Mesendoderm (in vitro differentiated cells): Measurements from ENCODE around the gene CAMTA1.
A peak's percentile ranks its signal among the peaks of the same experiment; 100 is the strongest.

ENCODE experiments used
- DNase-seq: peaks from one replicate; pipeline ENCODE4 v3.0.0; 2013
- H2AK5ac ChIP-seq: 2 replicates; pipeline ENCODE4 v1.6.1; 2013; ENCODE audit warnings: low read length, inconsistent platforms
- H2BK120ac ChIP-seq: 2 replicates; pipeline ENCODE4 v1.6.1; 2013; ENCODE audit warnings: low read depth, mild to moderate bottlenecking, low read length, moderate library complexity, mixed read lengths
- H2BK15ac ChIP-seq: replicated peaks from 2 replicates; pipeline ENCODE4 v1.6.1; 2013; ENCODE audit warnings: low read depth, mild to moderate bottlenecking, moderate library complexity
- H2BK5ac ChIP-seq: 2 replicates; pipeline ENCODE4 v1.6.1; 2013; ENCODE audit warnings: low read length, inconsistent platforms
- H3K18ac ChIP-seq: 2 replicates; pipeline ENCODE4 v1.6.1; 2013; ENCODE audit warnings: mild to moderate bottlenecking, low read length, mixed read lengths
- H3K23ac ChIP-seq: one replicate; pipeline ENCODE4 v1.6.1; 2013; ENCODE audit warnings: low read length
- H3K27ac ChIP-seq: 2 replicates; pipeline ENCODE4 v1.5.1; 2013; ENCODE audit warnings: low read depth, mild to moderate bottlenecking, inconsistent platforms, low read length, moderate library complexity
- H3K27me3 ChIP-seq: 2 replicates; pipeline ENCODE4 v1.6.1; 2013; ENCODE audit warnings: low read length, control low read depth, mild to moderate bottlenecking, inconsistent platforms; ENCODE audit not compliant: insufficient read depth, poor library complexity
- H3K36me3 ChIP-seq: 2 replicates; pipeline ENCODE4 v1.6.1; 2013; ENCODE audit warnings: low read length, inconsistent platforms; ENCODE audit not compliant: control insufficient read depth, insufficient read depth
- H3K4ac ChIP-seq: one replicate; pipeline ENCODE4 v1.6.1; 2013; ENCODE audit warnings: low read depth, mild to moderate bottlenecking, low read length, moderate library complexity
- H3K4me1 ChIP-seq: 2 replicates; pipeline ENCODE4 v1.6.1; 2013; ENCODE audit warnings: low read depth, low read length, inconsistent platforms; ENCODE audit not compliant: control insufficient read depth
- H3K4me2 ChIP-seq: 2 replicates; pipeline ENCODE4 v1.6.1; 2013; ENCODE audit warnings: low read length
- H3K4me3 ChIP-seq: 2 replicates; pipeline ENCODE4 v1.5.1; 2013; ENCODE audit warnings: mild to moderate bottlenecking, low read length
- H3K56ac ChIP-seq: one replicate; pipeline ENCODE4 v1.6.1; 2013; ENCODE audit warnings: low read length
- H3K79me1 ChIP-seq: 2 replicates; pipeline ENCODE4 v1.6.1; 2013; ENCODE audit warnings: low read length, inconsistent platforms
- H3K79me2 ChIP-seq: 2 replicates; pipeline ENCODE4 v1.6.1; 2013; ENCODE audit warnings: mild to moderate bottlenecking, low read length; ENCODE audit not compliant: control insufficient read depth, insufficient read depth
- H3K9ac ChIP-seq: 2 replicates; pipeline ENCODE4 v1.6.1; 2013; ENCODE audit warnings: low read length, inconsistent platforms
- H4K5ac ChIP-seq: one replicate; pipeline ENCODE4 v1.6.1; 2013; ENCODE audit warnings: low read length
- H4K8ac ChIP-seq: one replicate; pipeline ENCODE4 v1.6.1; 2013; ENCODE audit warnings: low read depth, mild to moderate bottlenecking, control low read depth, low read length, moderate library complexity
- WGBS: extraction: QIAGEN DNeasy Blood & Tissue Kit; methylation state at CpG from one replicate; pipeline ENCODE4 v1.1.7; 2013; ENCODE audit warnings: low lambda C conversion rate, missing lambda C conversion rate; ENCODE audit not compliant: insufficient coverage; ENCODE audit errors: extremely low coverage; 5-methylcytosine and 5-hydroxymethylcytosine counted together

CAMTA1 gene

DNA sequence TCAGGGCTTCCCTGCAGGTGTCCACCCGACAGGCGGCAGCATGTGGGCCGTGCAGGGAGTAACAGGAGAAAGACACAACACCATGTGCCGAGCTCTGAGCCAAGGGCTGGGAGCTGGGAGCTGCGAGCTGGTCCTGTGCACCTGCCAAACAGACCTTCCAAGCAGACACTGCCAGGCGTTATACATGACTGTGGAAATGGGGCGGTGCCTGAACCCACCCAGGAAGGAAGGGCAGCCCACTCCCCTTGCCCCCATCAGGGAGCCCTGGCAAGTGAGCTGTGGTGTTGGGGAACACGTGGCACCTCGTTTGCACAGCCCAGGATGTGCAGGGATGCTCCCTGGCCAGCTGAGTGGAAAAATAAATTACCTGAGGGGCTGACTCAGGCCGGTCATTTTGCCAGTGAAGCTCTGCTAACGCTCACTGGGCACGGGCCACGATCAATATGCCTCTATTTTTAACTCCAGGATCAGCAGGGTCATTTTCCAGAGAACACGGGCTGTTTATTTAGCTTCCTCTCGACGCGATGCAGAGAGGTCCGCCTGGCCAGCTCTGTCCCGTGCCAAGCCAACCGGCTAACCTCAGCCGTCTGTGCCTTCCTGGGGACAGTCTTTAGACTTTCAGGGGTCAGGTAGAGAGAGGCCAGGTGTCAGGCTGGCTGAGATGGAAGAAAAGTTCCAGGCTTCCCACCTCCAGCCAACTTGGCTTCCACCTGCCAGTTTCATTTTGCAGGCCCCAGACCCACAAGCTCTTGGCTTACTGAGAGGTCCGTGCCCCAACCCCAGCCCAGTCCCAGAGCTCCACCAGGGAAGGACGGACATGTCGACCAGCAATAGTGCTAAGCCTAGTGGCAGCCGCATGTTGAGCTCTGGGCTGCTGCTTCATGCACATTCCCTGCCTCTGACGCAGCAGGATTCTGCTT, 789.1 kb downstream of the CAMTA1 start:
- Histone ChIP-seq H3K23ac (no peak overlapping the region), H3K4ac (no peak overlapping the region), H3K18ac (no peak overlapping the region), H2BK120ac (no peak overlapping the region), H3K27ac (no peak overlapping the region), H3K27me3 (no peaks in the 10 kb centered on the region), H3K9ac (no peak overlapping the region), H2AK5ac (no peak overlapping the region), H3K4me2 (no peak overlapping the region), H3K79me1 (no peaks in the 10 kb centered on the region), H2BK15ac (no peak overlapping the region), H3K56ac (no peak overlapping the region), H3K79me2 (no peaks in the 10 kb centered on the region), H3K36me3 (no peaks in the 10 kb centered on the region), H3K4me3 (no peak overlapping the region), H4K8ac (no peak overlapping the region), H4K5ac (no peak overlapping the region), H2BK5ac (no peak overlapping the region), H3K4me1 (no peaks in the 10 kb centered on the region)
- no peak for DNase-seq
- no CpG with 5 or more reads among the region's 26 CpGs for WGBS

DNA sequence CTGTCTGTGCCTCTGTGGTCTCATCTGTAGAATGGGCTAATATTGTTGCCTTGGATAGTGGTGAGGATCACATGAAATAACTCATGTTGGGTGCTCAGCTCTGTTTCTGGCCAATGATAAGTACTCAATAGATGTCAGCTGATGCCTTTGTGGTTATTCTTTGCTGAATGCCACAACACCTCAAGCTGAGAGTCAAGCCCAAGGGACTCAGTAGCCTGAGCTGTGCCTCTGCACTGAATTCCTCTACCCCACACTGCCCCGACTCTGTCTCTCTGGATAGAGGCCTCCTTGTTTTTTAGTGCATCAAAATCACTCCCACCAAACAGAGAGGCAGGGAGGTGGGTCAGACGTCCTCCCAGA, 789.8 kb downstream of the CAMTA1 start:
- H3K18ac ChIP-seq: no peak overlapping the region
- H2BK120ac ChIP-seq: no peak overlapping the region
- no peaks in the 10 kb centered on the region for H3K36me3 ChIP-seq
- no peak overlapping the region for H2BK15ac ChIP-seq
- H4K5ac ChIP-seq: no peak overlapping the region
- H3K27me3 ChIP-seq: no peaks in the 10 kb centered on the region
- no peak overlapping the region for H4K8ac ChIP-seq
- no CpG with 5 or more reads among the region's 2 CpGs for WGBS
- H3K4me2 ChIP-seq: no peak overlapping the region
- no peaks in the 10 kb centered on the region for H3K79me1 ChIP-seq
- no peak overlapping the region for H3K4ac ChIP-seq
- H3K4me3 ChIP-seq: no peak overlapping the region
- no peak overlapping the region for H3K9ac ChIP-seq
- H3K56ac ChIP-seq: no peak overlapping the region
- no peak for DNase-seq
- no peak overlapping the region for H2BK5ac ChIP-seq
- H3K4me1 ChIP-seq: no peaks in the 10 kb centered on the region
- no peak overlapping the region for H2AK5ac ChIP-seq
- H3K23ac ChIP-seq: no peak overlapping the region
- H3K79me2 ChIP-seq: no peaks in the 10 kb centered on the region
- H3K27ac ChIP-seq: no peak overlapping the region

DNA sequence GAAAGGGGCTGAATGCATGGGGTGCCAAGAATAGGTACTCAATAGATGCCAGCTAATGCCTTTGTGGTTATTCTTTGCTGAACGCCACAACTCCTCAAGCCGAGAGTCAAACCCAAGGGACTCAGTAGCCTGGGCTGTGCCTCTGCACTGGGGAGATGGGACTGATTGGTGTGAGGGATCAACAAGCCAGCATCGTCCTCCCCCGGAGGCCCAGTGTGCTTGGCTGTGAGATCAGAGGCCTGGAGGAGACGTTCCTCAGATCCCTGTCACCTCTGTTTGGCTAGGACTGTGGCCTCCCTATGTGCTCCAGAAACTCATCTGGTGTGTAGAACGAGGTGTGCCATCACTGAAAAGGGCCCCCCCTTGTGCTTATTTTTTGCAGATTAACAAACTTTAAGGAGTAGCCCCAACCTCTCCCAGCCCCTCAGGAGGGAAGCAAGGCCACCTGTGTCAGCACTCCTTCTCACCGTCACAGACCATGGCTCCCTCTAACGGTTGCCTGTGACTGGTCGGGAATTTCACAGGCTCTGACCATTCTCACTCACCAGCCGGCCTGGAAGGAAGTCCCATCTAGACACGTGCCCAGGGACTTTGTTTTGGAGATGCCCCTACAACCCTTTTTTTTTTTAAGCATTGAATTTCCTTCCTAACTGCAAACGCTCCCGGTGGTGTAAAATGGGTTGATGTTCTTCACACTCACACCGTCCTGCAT, 791.8 kb downstream of the CAMTA1 start:
- Histone ChIP-seq H2BK15ac (no peak overlapping the region), H3K79me1 (no peaks in the 10 kb centered on the region), H2BK120ac (no peak overlapping the region), H3K27me3 (no peaks in the 10 kb centered on the region), H4K8ac (no peak overlapping the region), H3K23ac (no peak overlapping the region), H3K4me2 (no peak overlapping the region), H3K18ac (no peak overlapping the region), H4K5ac (no peak overlapping the region), H3K9ac (no peak overlapping the region), H3K4ac (no peak overlapping the region), H2BK5ac (no peak overlapping the region), H3K36me3 (no peaks in the 10 kb centered on the region), H2AK5ac (no peak overlapping the region), H3K4me3 (no peak overlapping the region), H3K27ac (no peak overlapping the region), H3K4me1 (no peaks in the 10 kb centered on the region), H3K79me2 (no peaks in the 10 kb centered on the region), H3K56ac (no peak overlapping the region)
- DNase-seq: peak; percentile 68
- no CpG with 5 or more reads among the region's 14 CpGs for WGBS

DNA sequence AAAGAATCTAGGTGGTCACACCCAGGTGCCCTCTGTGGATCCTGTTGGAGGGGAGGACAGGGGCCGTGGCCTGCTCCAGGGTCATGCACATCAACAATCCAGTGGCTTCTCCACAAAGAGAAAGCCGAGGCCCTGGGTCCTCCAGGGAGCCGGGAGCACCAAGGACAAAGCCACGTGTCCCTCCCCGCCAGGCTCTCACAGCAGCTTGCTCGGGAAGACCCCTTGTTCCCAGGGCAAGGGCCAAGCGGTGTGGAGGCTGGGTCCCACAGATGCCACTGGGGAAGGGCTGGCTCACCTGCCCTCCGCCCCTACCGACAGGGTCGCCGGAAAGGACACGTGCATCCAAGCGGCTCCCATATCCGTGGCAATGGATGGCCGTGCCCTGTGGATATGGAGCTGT, 793.0 kb downstream of the CAMTA1 start:
- H3K18ac ChIP-seq: no peak overlapping the region
- H2BK15ac ChIP-seq: no peak overlapping the region
- no peak overlapping the region for H2AK5ac ChIP-seq
- no peaks in the 10 kb centered on the region for H3K79me1 ChIP-seq
- no peak overlapping the region for H2BK5ac ChIP-seq
- H3K4ac ChIP-seq: no peak overlapping the region
- no peak overlapping the region for H4K8ac ChIP-seq
- no peaks in the 10 kb centered on the region for H3K36me3 ChIP-seq
- no peaks in the 10 kb centered on the region for H3K4me1 ChIP-seq
- no peak overlapping the region for H3K27ac ChIP-seq
- H3K4me3 ChIP-seq: no peak overlapping the region
- H2BK120ac ChIP-seq: no peak overlapping the region
- no peak overlapping the region for H3K56ac ChIP-seq
- H3K27me3 ChIP-seq: no peaks in the 10 kb centered on the region
- no peak overlapping the region for H3K23ac ChIP-seq
- no CpG with 5 or more reads among the region's 15 CpGs for WGBS
- no peak overlapping the region for H4K5ac ChIP-seq
- no peak for DNase-seq
- no peaks in the 10 kb centered on the region for H3K79me2 ChIP-seq
- no peak overlapping the region for H3K4me2 ChIP-seq
- no peak overlapping the region for H3K9ac ChIP-seq

DNA sequence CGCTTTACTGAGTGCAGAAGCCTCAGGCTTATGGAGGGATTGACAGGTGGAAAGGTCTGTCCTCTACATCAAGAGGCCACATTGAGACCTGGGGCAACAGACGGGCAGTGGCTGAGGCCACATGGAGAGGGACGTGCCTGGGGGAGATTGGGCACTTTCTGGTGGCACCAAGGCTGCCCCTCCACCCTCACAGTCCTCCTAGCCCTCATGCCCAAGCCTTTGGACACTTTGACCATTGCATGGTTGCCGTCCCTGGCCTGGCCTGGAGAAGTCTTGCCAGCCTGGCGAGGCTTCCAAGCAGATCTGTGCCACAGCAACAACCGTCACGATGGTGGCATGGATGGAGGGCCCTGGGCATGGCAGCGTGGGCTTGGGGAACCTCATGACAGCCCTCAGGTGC, 793.8 kb downstream of the CAMTA1 start:
- no peak for DNase-seq
- Histone ChIP-seq H3K4me1 (no peaks in the 10 kb centered on the region), H3K4me2 (no peak overlapping the region), H4K5ac (no peak overlapping the region), H3K36me3 (no peaks in the 10 kb centered on the region), H2BK120ac (no peak overlapping the region), H2AK5ac (no peak overlapping the region), H3K4me3 (no peak overlapping the region), H4K8ac (no peak overlapping the region), H3K79me2 (no peaks in the 10 kb centered on the region), H3K23ac (no peak overlapping the region), H3K56ac (no peak overlapping the region), H3K4ac (no peak overlapping the region), H3K27ac (no peak overlapping the region), H2BK5ac (no peak overlapping the region), H3K18ac (no peak overlapping the region), H2BK15ac (no peak overlapping the region), H3K79me1 (no peaks in the 10 kb centered on the region), H3K9ac (no peak overlapping the region), H3K27me3 (no peaks in the 10 kb centered on the region)
- no CpG with 5 or more reads among the region's 8 CpGs for WGBS
